Fibroblast of lung (primary cell): ENCODE results near the gene BROX. TPM values are rescaled to one million over a fixed set of nuclear protein-coding genes. Genes with fewer than 3 reads are reported as not detected.
A peak's percentile ranks its signal among the peaks of the same experiment; 100 is the strongest.

Experiments used
- DNase-seq, 2 donors: peaks; one replicate each; pipeline versions ENCODE4 v3.0.0 to v3.0.0-alpha.2; 2010; ENCODE audit warnings: low read depth in 2 of 2
- H2AFZ ChIP-seq: 2 replicates; pipeline ENCODE4 v1.5.1; 2012; ENCODE audit warnings: low read length, control low read depth, inconsistent platforms
- H3K27ac ChIP-seq: 2 replicates; pipeline ENCODE4 v1.5.1; 2011; ENCODE audit warnings: low read length, control low read depth; ENCODE audit not compliant: insufficient read depth
- H3K27me3 ChIP-seq: 2 replicates; pipeline ENCODE4 v1.5.1; 2011; ENCODE audit warnings: mild to moderate bottlenecking, low read length; ENCODE audit not compliant: control insufficient read depth, insufficient read depth
- H3K36me3 ChIP-seq: 2 replicates; pipeline ENCODE4 v1.5.1; 2011; ENCODE audit warnings: low read length; ENCODE audit not compliant: control insufficient read depth, insufficient read depth
- H3K4me1 ChIP-seq: 2 replicates; pipeline ENCODE4 v1.5.1; 2011; ENCODE audit warnings: low read length; ENCODE audit not compliant: control insufficient read depth, insufficient read depth; ENCODE audit errors: extremely low read depth
- H3K4me2 ChIP-seq: 2 replicates; pipeline ENCODE4 v1.5.1; 2011; ENCODE audit warnings: low read length, control low read depth; ENCODE audit not compliant: insufficient read depth; ENCODE audit errors: extremely low read depth
- H3K4me3 ChIP-seq, 4 experiments: fragments of 200-600 bp in 1 of 4; sonication (generic) in 1 of 4; replicated peaks in 1 of 4; 2 replicates each; pipeline ENCODE4 v1.5.1; 2011 to 2016; ENCODE audit warnings: low read length in 4 of 4, low read depth in 3 of 4, mild to moderate bottlenecking in 3 of 4, control low read depth in 2 of 4, inconsistent platforms in 1 of 4, mixed read lengths in 1 of 4; ENCODE audit not compliant: insufficient read depth in 1 of 4; ENCODE audit errors: control extremely low read depth in 1 of 4
- H3K79me2 ChIP-seq: 2 replicates; pipeline ENCODE4 v1.5.1; 2012; ENCODE audit warnings: mild to moderate bottlenecking, low read length, inconsistent platforms; ENCODE audit not compliant: control insufficient read depth, insufficient read depth
- H3K9ac ChIP-seq: 2 replicates; pipeline ENCODE4 v1.5.1; 2011; ENCODE audit warnings: mild to moderate bottlenecking, low read length, control low read depth; ENCODE audit not compliant: insufficient read depth
- H3K9me3 ChIP-seq: 2 replicates; pipeline ENCODE4 v1.5.1; 2012; ENCODE audit warnings: low read depth, low read length; ENCODE audit not compliant: control insufficient read depth, insufficient read depth
- H4K20me1 ChIP-seq: 2 replicates; pipeline ENCODE4 v1.5.1; 2011; ENCODE audit warnings: low read length; ENCODE audit not compliant: control insufficient read depth, insufficient read depth; ENCODE audit errors: extremely low read depth
- CTCF ChIP-seq, 2 donors: IDR thresholded peaks in 1 of 2; conservative IDR thresholded peaks in 1 of 2; 1 replicate in 1 of 2; 2 replicates in 1 of 2; pipeline ENCODE4 v1.5.1; 2011 to 2012; ENCODE audit warnings: low read length in 2 of 2, control low read depth in 1 of 2, inconsistent platforms in 1 of 2, low read depth in 1 of 2, mild to moderate bottlenecking in 1 of 2
- EZH2 ChIP-seq: IDR thresholded peaks from 2 replicates; pipeline ENCODE4 v1.5.1; 2012; ENCODE audit warnings: low read length, control low read depth, mild to moderate bottlenecking; ENCODE audit errors: missing control alignments
- polyA plus RNA-seq, 2 donors: library from polyadenylated mRNA; depleted of rRNA in 1 of 2; stranded (reverse) in 1 of 2; unstranded in 1 of 2; fragments of >200 nt; gene quantifications; 2 replicates each; pipeline ENCODE4 v1.2.1, GENCODE V29; 2011 to 2012; ENCODE audit warnings: missing spikeins in 1 of 2
- total RNA-seq: library from RNA; depleted of rRNA; stranded (reverse); fragments of >200 nt; gene quantifications from 2 replicates; pipeline ENCODE4 v1.2.1, GENCODE V29; 2014

BROX gene
- total and polyA plus RNA-seq, 2 donors (not counting 1 experiment from before 2014, with no cell fraction given) = 11.3 to 60.6 TPM

DNA sequence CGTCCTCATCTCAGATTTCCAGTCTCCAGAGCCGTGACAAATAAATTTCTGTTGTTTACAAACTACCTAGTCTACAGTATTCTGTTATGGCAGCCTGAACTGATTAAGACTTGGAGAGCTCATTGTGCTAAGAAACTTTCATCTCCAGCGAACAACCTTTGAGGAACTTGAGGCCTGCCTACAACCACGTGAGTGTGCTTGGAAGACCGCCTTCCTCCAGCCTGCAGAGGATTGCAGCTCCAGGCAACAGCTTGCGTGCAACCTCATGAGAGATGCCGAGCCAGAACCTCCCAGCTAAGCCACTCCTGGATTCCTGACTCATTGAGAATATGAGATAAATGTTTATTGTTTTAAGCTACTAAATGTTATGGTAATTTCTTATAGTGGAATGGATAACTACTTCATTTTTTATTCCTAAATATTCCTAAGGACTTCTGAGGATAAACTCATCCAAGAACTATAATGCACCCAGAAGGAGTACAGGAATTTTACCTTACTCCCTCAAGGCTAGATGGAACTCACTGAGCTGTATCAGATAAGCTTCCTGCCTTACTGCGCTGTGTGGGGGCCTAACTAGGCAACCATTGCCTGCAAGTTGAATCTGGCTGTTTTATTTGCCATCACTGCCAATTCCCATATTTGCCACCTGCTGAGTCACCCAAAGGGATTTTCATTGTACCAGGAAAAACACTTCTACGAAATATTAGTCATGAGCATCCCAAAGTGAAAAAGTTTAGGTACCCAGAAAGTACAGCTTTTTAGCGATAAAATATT is 42.2 kb downstream of the BROX start:
- TF ChIP-seq EZH2 (no peak), CTCF (conservative IDR thresholded peaks at IDR 0.05 in 1 of 2, IDR thresholded peaks at IDR 0.05 in 1 of 2; ENCODE audit: low read depth in 1 of 2, low read length in 2 of 2) (no peak)
- peaks cover 2% of the 10 kb centered on the region for H3K4me1 ChIP-seq
- no peaks in the 10 kb centered on the region for H3K9me3 ChIP-seq
- H3K27me3 ChIP-seq = no peaks in the 10 kb centered on the region
- no peak overlapping the region for H2AFZ ChIP-seq
- no peak overlapping the region for H3K9ac ChIP-seq
- H3K36me3 ChIP-seq = no peaks in the 10 kb centered on the region
- no peaks in the 10 kb centered on the region for H4K20me1 ChIP-seq
- DNase-seq = peak; percentile 96 to 97
- H3K79me2 ChIP-seq = no peaks in the 10 kb centered on the region
- H3K4me2 ChIP-seq = peak overlapping the region; percentile 66
- H3K4me3 ChIP-seq = no peak overlapping the region
- H3K27ac ChIP-seq = peak overlapping the region; percentile 36

GRCh38 chr1:222757646-222758268 is 45.4 kb downstream of the BROX start:
- H3K27ac ChIP-seq = no peak overlapping the region
- no peak for TF ChIP-seq CTCF (conservative IDR thresholded peaks at IDR 0.05 in 1 of 2, IDR thresholded peaks at IDR 0.05 in 1 of 2; ENCODE audit: low read depth in 1 of 2, low read length in 2 of 2)
- no peak for TF ChIP-seq EZH2
- H2AFZ ChIP-seq = no peak overlapping the region
- peaks cover 2% of the 10 kb centered on the region for H3K4me1 ChIP-seq
- H3K4me3 ChIP-seq = no peak overlapping the region
- no peak overlapping the region for H3K4me2 ChIP-seq
- H3K9ac ChIP-seq = no peak overlapping the region
- H3K27me3 ChIP-seq = no peaks in the 10 kb centered on the region
- no peaks in the 10 kb centered on the region for H4K20me1 ChIP-seq
- no peaks in the 10 kb centered on the region for H3K9me3 ChIP-seq
- H3K36me3 ChIP-seq = no peaks in the 10 kb centered on the region
- H3K79me2 ChIP-seq = no peaks in the 10 kb centered on the region
- peak in 1 of 2 donors; percentile 26 for DNase-seq

- Histone ChIP-seq H4K20me1 (no peaks in the 10 kb centered on the region), H3K9me3 (no peaks in the 10 kb centered on the region), H3K27ac (no peak overlapping the region), H3K9ac (no peak overlapping the region), H3K4me3 (no peak overlapping the region), H3K4me1 (peaks cover 2% of the 10 kb centered on the region), H3K4me2 (no peak overlapping the region), H3K27me3 (no peaks in the 10 kb centered on the region), H3K36me3 (no peaks in the 10 kb centered on the region), H2AFZ (no peak overlapping the region), H3K79me2 (no peaks in the 10 kb centered on the region)
- TF ChIP-seq EZH2 (no peak), CTCF (conservative IDR thresholded peaks at IDR 0.05 in 1 of 2, IDR thresholded peaks at IDR 0.05 in 1 of 2; ENCODE audit: low read depth in 1 of 2, low read length in 2 of 2) (no peak)
- no peak for DNase-seq
Measured at GRCh38 chr1:222759451-222760035, 47.2 kb downstream of the BROX start.
